Thymus (tissue), 11 donors: Measurements from ENCODE around the gene TULP1. TPM values are rescaled to one million over a fixed set of nuclear protein-coding genes. Genes with fewer than 3 reads are reported as not detected.
"Not testable (repeated sequence)": the region's sequence is repeated elsewhere in the genome, so short reads cannot be mapped to it uniquely, and the experiment has no call there.

ENCODE experiments used
- DNase-seq, 9 donors: peaks; one replicate each; pipeline ENCODE4 v3.0.0-alpha.2; 2013; ENCODE audit warnings: low spot score in 9 of 9, low read depth in 6 of 9, missing footprints in 1 of 9
- H3K27ac ChIP-seq, 2 donors: one replicate each; pipeline ENCODE4 v1.5.1; 2013; ENCODE audit warnings: control low read depth in 1 of 2, low read depth in 1 of 2, low read length in 1 of 2, mild to moderate bottlenecking in 1 of 2, moderate library complexity in 1 of 2
- H3K27me3 ChIP-seq, 2 donors: one replicate each; pipeline ENCODE4 v1.5.1; 2013; ENCODE audit warnings: low read length in 1 of 2; ENCODE audit not compliant: control insufficient read depth in 2 of 2, insufficient read depth in 1 of 2
- H3K36me3 ChIP-seq, 2 donors: one replicate each; pipeline ENCODE4 v1.5.1; 2013; ENCODE audit warnings: low read length in 1 of 2, mild to moderate bottlenecking in 1 of 2, moderate library complexity in 1 of 2; ENCODE audit not compliant: control insufficient read depth in 2 of 2, insufficient read depth in 2 of 2
- H3K4me1 ChIP-seq, 2 donors: one replicate each; pipeline ENCODE4 v1.5.1; 2013; ENCODE audit warnings: low read length in 2 of 2; ENCODE audit not compliant: control insufficient read depth in 2 of 2, insufficient read depth in 2 of 2
- H3K4me3 ChIP-seq, 2 donors: one replicate each; pipeline ENCODE4 v1.5.1; 2013; ENCODE audit warnings: low read length in 2 of 2, control low read depth in 1 of 2, mild to moderate bottlenecking in 1 of 2
- H3K9me3 ChIP-seq, 2 donors: one replicate each; pipeline ENCODE4 v1.5.1; 2013; ENCODE audit warnings: low read length in 1 of 2, mild to moderate bottlenecking in 1 of 2; ENCODE audit not compliant: control insufficient read depth in 2 of 2, insufficient read depth in 1 of 2
- WGBS: extraction: QIAGEN DNeasy Blood & Tissue Kit; methylation state at CpG from one replicate; pipeline ENCODE4 v1.1.7; 2013; 5-methylcytosine and 5-hydroxymethylcytosine counted together
- polyA plus RNA-seq: library from polyadenylated mRNA; stranded (reverse); fragments of 200-250 nt; gene quantifications from one replicate; pipeline ENCODE4 v1.2.3, GENCODE V29; 2013
- total RNA-seq: library from RNA; stranded (reverse); fragments of 120-200 nt; gene quantifications from one replicate; pipeline ENCODE4 v1.2.4, GENCODE V29; 2013
- donor health status: healthy.

The TULP1 gene
- total and polyA plus RNA-seq, 2 donors: 0.09 to 0.52 TPM

GRCh38 chr6:35524380-35525020, 11.8 kb upstream of the TULP1 start:
- WGBS: 96% methylated on average over 3 of the region's 3 CpGs

DNA sequence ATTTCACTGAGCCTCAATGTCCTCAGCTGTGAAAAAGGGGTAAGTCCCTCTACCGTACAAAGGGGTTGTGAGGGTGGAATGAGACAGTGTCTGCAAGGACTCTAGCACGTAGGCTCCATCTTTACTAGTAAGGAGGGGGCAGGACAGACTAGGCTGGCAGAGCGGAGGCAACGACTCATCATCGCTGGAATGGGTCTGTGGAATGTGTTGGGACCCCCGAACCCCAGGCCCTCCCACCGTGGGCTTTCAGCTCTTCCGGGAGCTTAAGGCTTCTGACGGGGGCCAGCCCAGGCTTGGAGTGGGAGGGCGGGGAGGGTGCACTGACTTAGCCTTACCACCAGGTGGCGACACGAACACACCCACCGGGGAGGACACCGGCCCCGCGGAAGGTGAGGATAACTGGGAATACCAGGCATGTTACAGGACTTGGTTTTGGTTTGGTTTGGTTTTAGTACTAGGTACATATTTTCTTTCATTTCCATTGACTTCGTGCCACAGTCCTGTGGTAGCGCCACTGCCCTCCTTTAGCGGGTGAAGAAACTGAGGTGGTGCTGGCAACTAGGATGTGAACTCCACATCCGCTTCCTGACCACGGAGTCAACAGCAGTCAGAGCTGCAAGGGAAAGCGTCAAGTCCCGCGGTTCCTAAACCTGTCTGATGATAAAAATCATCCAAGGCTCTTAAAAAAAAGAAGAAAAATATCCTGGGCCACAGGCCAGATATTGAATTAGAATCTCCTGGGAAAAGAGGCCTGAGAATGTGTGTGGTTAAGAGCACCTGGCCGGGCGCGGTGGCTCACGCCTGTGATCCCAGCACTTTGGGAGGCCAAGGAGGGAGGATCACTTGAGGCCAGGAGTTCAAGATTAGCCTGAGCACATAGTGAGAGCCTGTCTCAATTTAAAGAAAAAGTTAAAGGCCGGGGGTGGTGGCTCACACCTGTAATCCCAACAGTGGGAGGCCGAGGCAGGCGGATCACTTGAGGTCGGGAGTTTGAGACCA, 10.3 kb upstream of the TULP1 start:
- Histone ChIP-seq H3K36me3 (no peaks in the 10 kb centered on the region), H3K27me3 (no peaks in the 10 kb centered on the region), H3K27ac (peak overlapping the region in 1 of 2 donors; percentile 32), H3K9me3 (no peaks in the 10 kb centered on the region), H3K4me3 (peak overlapping the region; percentile 17 to 22), H3K4me1 (peaks cover 0 to 18% of the 10 kb centered on the region in 2 donors)
- whole genome bisulfite sequencing: 33% methylated on average over 32 of the region's 32 CpGs
- DNase-seq: peak; percentile 50 to 86 (median 68)

More at GRCh38 chr6:35524380-35525020, 11.8 kb upstream of the TULP1 start:
- H3K36me3 ChIP-seq: no peaks in the 10 kb centered on the region
- no peak for DNase-seq
- no peak overlapping the region for H3K4me3 ChIP-seq
- H3K4me1 ChIP-seq: peaks cover 0 to 18% of the 10 kb centered on the region in 2 donors
- no peaks in the 10 kb centered on the region for H3K9me3 ChIP-seq
- H3K27ac ChIP-seq: no peak overlapping the region
- H3K27me3 ChIP-seq: no peaks in the 10 kb centered on the region

DNA sequence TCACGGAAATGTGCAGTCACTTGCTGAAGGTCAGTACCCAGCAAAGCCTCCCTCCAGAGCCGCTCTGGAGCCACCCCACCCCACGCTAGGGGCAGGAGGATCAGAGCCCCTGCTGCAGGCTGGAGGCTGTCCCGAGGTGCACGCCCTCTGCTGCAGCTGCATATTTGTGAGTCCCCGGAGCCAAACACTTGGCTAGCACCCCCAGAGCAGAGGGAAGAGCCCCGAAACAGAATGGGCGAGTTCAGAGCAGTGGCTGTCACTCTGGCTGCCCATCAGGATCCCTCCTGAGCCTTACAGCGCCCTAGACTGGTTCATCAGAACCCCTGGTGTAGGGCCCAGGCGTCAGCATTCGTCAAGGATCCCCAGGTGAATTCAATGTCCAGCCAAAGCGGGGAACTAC, 9.5 kb upstream of the TULP1 start:
- 93% methylated on average over 12 of the region's 12 CpGs for WGBS
- DNase-seq: no peak
- no peak overlapping the region for H3K27ac ChIP-seq
- no peak overlapping the region for H3K4me3 ChIP-seq
- H3K36me3 ChIP-seq: no peaks in the 10 kb centered on the region
- no peaks in the 10 kb centered on the region for H3K9me3 ChIP-seq
- no peaks in the 10 kb centered on the region for H3K27me3 ChIP-seq
- H3K4me1 ChIP-seq: peaks cover 0 to 18% of the 10 kb centered on the region in 2 donors

GRCh38 chr6:35521235-35521634, 8.5 kb upstream of the TULP1 start:
- Histone ChIP-seq H3K27me3 (peaks cover 0 to 2% of the 10 kb centered on the region in 2 donors), H3K4me1 (peaks cover 0 to 18% of the 10 kb centered on the region in 2 donors), H3K9me3 (no peaks in the 10 kb centered on the region), H3K27ac (no peak overlapping the region), H3K4me3 (no peak overlapping the region), H3K36me3 (no peaks in the 10 kb centered on the region)
- DNase-seq: no peak
- WGBS: 97% methylated on average over 4 of the region's 4 CpGs

- H3K9me3 ChIP-seq: no peaks in the 10 kb centered on the region
- H3K4me3 ChIP-seq: no peak overlapping the region
- peaks cover 0 to 3% of the 10 kb centered on the region in 2 donors for H3K27me3 ChIP-seq
- DNase-seq: no peak
- no peak overlapping the region for H3K27ac ChIP-seq
- WGBS: 96% methylated on average over 9 of the region's 9 CpGs
- H3K4me1 ChIP-seq: peaks cover 0 to 18% of the 10 kb centered on the region in 2 donors
- H3K36me3 ChIP-seq: no peaks in the 10 kb centered on the region
Measured at GRCh38 chr6:35519313-35520015, 6.8 kb upstream of the TULP1 start.

DNA sequence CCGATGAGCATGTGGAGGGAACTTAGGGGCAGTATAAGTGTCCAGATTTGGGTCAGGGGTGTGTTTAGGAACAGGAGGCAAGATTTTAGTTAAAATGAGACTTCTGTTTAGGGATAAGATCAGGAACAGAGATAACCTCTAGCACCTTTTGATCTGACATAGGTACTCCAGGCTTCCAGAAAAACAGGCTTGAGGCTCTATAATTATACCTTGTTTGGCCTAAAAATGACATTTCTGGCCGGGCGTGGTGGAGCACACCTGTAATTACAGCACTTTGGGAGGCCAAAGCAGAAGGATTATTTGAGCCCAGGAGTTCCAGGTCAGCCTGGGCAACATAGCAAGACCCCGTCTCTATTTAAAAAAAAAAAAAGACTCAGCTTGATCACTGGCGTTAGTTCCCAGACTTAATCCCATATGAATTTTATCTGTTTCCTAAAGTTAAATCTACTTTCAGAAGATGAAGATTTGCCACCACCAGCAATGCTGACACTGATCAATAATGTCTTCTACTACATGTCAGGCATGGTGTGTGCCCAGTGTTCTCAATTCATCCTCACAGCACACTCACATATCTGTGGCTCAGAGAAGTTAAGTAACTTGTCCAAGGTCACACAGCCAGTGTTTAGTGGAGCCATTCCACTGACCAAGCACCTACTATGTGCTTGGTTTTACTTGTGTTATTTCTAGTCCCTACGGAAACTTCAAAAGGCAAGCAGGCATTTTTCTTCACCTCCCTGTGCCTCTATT, 6.0 kb upstream of the TULP1 start:
- WGBS: 98% methylated on average over 6 of the region's 6 CpGs
- no peak overlapping the region for H3K4me3 ChIP-seq
- H3K27ac ChIP-seq: no peak overlapping the region
- H3K4me1 ChIP-seq: peaks cover 0 to 16% of the 10 kb centered on the region in 2 donors
- H3K36me3 ChIP-seq: no peaks in the 10 kb centered on the region
- no peaks in the 10 kb centered on the region for H3K9me3 ChIP-seq
- no peak for DNase-seq
- peaks cover 0 to 9% of the 10 kb centered on the region in 2 donors for H3K27me3 ChIP-seq

- not testable (repeated sequence) for H3K4me1 ChIP-seq, H3K36me3 ChIP-seq, H3K9me3 ChIP-seq, H3K27ac ChIP-seq, DNase-seq, H3K4me3 ChIP-seq
- WGBS: 95% methylated on average over 7 of the region's 7 CpGs
- H3K27me3 ChIP-seq: peaks cover 0 to 14% of the 10 kb centered on the region in 2 donors
Measured at GRCh38 chr6:35517978-35518377, 5.3 kb upstream of the TULP1 start.

DNA sequence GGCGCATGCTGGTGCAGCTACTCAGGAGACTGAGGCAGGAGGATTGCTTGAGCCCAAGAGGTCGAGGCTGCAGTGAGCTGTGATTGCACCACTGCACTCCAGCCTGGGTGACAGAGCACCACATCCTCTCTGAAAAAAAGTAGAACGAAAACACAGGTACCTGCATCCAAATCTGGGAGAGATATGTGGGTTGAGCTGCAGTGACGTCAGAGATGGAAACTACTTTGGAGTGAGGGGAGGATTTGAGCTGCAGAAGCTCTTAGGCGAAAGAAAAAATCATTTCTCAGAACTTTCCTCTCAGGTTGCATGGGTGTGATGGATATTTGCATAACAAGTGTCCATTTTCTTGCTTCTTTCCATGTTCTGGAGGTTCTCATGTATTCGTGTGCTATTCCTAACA, 4.0 kb upstream of the TULP1 start:
- Histone ChIP-seq H3K27ac (no peak overlapping the region), H3K27me3 (peaks cover 0 to 26% of the 10 kb centered on the region in 2 donors), H3K4me3 (no peak overlapping the region), H3K4me1 (peaks cover 0 to under 1% of the 10 kb centered on the region in 2 donors), H3K36me3 (no peaks in the 10 kb centered on the region), H3K9me3 (no peaks in the 10 kb centered on the region)
- WGBS: 75% methylated on average over 6 of the region's 6 CpGs
- no peak for DNase-seq
